SK-N-MC (cell line): ENCODE measurements around the gene ZCCHC2.

ENCODE experiments used
- DNase-seq: peaks from one replicate; pipeline ENCODE4 v3.0.0-alpha.2; 2011; ENCODE audit warnings: low read depth, low spot score
- H3K27ac ChIP-seq: fragments of 200-600 bp; sonication (generic); 2 replicates; pipeline ENCODE4 v1.5.1; 2016; ENCODE audit warnings: mixed run types
- H3K36me3 ChIP-seq: fragments of 200-600 bp; sonication (generic); 2 replicates; pipeline ENCODE4 v1.6.1; 2017; ENCODE audit warnings: antibody characterized with exemption, low read length, mixed read lengths; ENCODE audit not compliant: insufficient read depth
- H3K4me3 ChIP-seq: fragments of 200-600 bp; sonication (generic); 2 replicates; pipeline ENCODE4 v1.5.1; 2016
- H3K9ac ChIP-seq: fragments of 200-600 bp; sonication (generic); 2 replicates; pipeline ENCODE4 v1.8.0; 2017; ENCODE audit warnings: mixed run types, mixed read lengths; ENCODE audit not compliant: insufficient read length
- H3K9me3 ChIP-seq: fragments of 200-600 bp; sonication (generic); 2 replicates; pipeline ENCODE4 v1.6.1; 2017; ENCODE audit warnings: low read depth, mild to moderate bottlenecking, antibody characterized with exemption, low read length, moderate library complexity, mixed read lengths
- EZH2 ChIP-seq: fragments of 200-600 bp; sonication (generic); IDR thresholded peaks from one replicate; pipeline ENCODE4 v1.6.1; 2017; ENCODE audit warnings: antibody characterized with exemption
- FOXP2 ChIP-seq: optimal IDR thresholded peaks from 2 replicates; pipeline ENCODE3; 2011; ENCODE audit warnings: mild to moderate bottlenecking, moderate library complexity; ENCODE audit not compliant: insufficient read depth; ENCODE audit errors: extremely low read length, control extremely low read depth
- POLR2AphosphoS5 ChIP-seq: IDR thresholded peaks from 2 replicates; pipeline ENCODE4 v1.6.1; 2012; ENCODE audit warnings: mild to moderate bottlenecking, low read depth, low read length, borderline replicate concordance

Gene ZCCHC2

GRCh38 chr18:62558015-62558663 is 35.3 kb downstream of the ZCCHC2 start:
- Histone ChIP-seq H3K9ac (no peak overlapping the region), H3K4me3 (no peak overlapping the region), H3K36me3 (peaks cover 40% of the 10 kb centered on the region), H3K9me3 (no peaks in the 10 kb centered on the region), H3K27ac (no peak overlapping the region)
- no peak for DNase-seq
- TF ChIP-seq EZH2 (no peak), POLR2AphosphoS5 (no peak)

GRCh38 chr18:62564044-62564443 is 41.2 kb downstream of the ZCCHC2 start:
- no peak for DNase-seq
- H3K9me3 ChIP-seq: no peaks in the 10 kb centered on the region
- H3K4me3 ChIP-seq: no peak overlapping the region
- TF ChIP-seq FOXP2 (no peak), EZH2 (no peak), POLR2AphosphoS5 (no peak)
- peaks cover 10% of the 10 kb centered on the region for H3K36me3 ChIP-seq
- no peak overlapping the region for H3K27ac ChIP-seq
- H3K9ac ChIP-seq: no peak overlapping the region

DNA sequence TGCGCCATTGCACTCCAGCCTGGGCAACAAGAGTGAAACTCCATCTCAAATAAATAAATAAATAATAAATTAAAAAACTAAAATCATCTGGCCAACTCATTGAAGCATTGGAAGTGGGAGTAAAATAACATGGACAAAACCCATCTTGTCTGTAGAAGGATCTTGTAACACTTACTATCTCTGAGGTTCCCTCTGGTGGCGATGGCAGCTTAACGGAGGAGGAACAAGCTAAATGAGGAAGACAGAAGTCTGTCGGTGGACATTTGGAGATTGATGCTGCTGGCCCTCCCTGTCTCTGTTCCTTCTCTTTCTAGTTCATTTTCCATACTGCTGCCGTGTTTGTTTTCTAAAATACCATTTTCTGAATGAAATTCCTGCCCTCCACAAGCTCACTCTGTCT is 43.4 kb downstream of the ZCCHC2 start:
- DNase-seq: no peak
- peaks cover 20% of the 10 kb centered on the region for H3K36me3 ChIP-seq

GRCh38 chr18:62566818-62567217 is 44.0 kb downstream of the ZCCHC2 start:
- H3K4me3 ChIP-seq: no peak overlapping the region
- H3K9ac ChIP-seq: no peak overlapping the region
- H3K9me3 ChIP-seq: no peaks in the 10 kb centered on the region
- TF ChIP-seq FOXP2 (no peak), POLR2AphosphoS5 (no peak), EZH2 (no peak)
- peaks cover 20% of the 10 kb centered on the region for H3K36me3 ChIP-seq
- no peak overlapping the region for H3K27ac ChIP-seq
- DNase-seq: no peak

More for the DNA sequence above, 43.4 kb downstream of the ZCCHC2 start:
- no peaks in the 10 kb centered on the region for H3K9me3 ChIP-seq
- no peak overlapping the region for H3K9ac ChIP-seq
- no peak overlapping the region for H3K4me3 ChIP-seq
- TF ChIP-seq EZH2 (no peak), POLR2AphosphoS5 (no peak), FOXP2 (no peak)
- no peak overlapping the region for H3K27ac ChIP-seq

- Histone ChIP-seq H3K9me3 (no peaks in the 10 kb centered on the region), H3K36me3 (peaks cover 21% of the 10 kb centered on the region), H3K4me3 (no peak overlapping the region), H3K9ac (no peak overlapping the region), H3K27ac (no peak overlapping the region)
- TF ChIP-seq FOXP2: no peak
- TF ChIP-seq POLR2AphosphoS5: no peak
- TF ChIP-seq EZH2: no peak
- no peak for DNase-seq
Measured at GRCh38 chr18:62569081-62569655, 46.3 kb downstream of the ZCCHC2 start.

- no peak for DNase-seq
- no peaks in the 10 kb centered on the region for H3K9me3 ChIP-seq
- H3K9ac ChIP-seq: no peak overlapping the region
- TF ChIP-seq EZH2: no peak
- TF ChIP-seq FOXP2: no peak
- TF ChIP-seq POLR2AphosphoS5: no peak
- H3K27ac ChIP-seq: no peak overlapping the region
- no peak overlapping the region for H3K4me3 ChIP-seq
- H3K36me3 ChIP-seq: peaks cover 32% of the 10 kb centered on the region
Measured at GRCh38 chr18:62571037-62571436, 48.2 kb downstream of the ZCCHC2 start.

- H3K36me3 ChIP-seq: peaks cover 32% of the 10 kb centered on the region
- H3K9ac ChIP-seq: no peak overlapping the region
- H3K4me3 ChIP-seq: no peak overlapping the region
Measured at GRCh38 chr18:62571648-62572047, 48.8 kb downstream of the ZCCHC2 start.

GRCh38 chr18:62572456-62572855 is 49.6 kb downstream of the ZCCHC2 start:
- no peak for DNase-seq
- Histone ChIP-seq H3K9me3 (no peaks in the 10 kb centered on the region), H3K9ac (no peak overlapping the region), H3K36me3 (peaks cover 32% of the 10 kb centered on the region), H3K27ac (no peak overlapping the region), H3K4me3 (no peak overlapping the region)
- TF ChIP-seq POLR2AphosphoS5 (no peak), EZH2 (no peak), FOXP2 (no peak)

More at GRCh38 chr18:62571648-62572047, 48.8 kb downstream of the ZCCHC2 start:
- TF ChIP-seq POLR2AphosphoS5 (no peak), EZH2 (no peak), FOXP2 (no peak)
- Histone ChIP-seq H3K9me3 (no peaks in the 10 kb centered on the region), H3K27ac (no peak overlapping the region)
- DNase-seq: no peak

DNA sequence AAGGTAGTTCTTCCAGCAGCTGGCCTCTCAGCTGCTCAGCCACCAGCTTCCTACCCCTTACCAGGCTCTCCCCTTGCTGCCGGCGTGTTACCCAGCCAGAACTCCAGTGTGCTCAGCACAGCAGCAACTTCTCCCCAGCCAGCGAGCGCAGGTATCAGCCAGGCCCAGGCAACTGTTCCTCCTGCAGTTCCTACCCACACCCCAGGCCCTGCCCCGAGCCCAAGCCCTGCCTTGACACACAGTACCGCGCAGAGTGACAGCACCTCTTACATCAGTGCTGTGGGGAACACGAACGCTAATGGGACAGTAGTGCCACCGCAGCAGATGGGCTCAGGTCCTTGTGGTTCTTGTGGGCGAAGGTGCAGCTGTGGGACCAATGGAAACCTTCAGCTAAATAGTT is 52.0 kb downstream of the ZCCHC2 start:
- TF ChIP-seq FOXP2 (no peak), EZH2 (no peak), POLR2AphosphoS5 (no peak)
- no peak overlapping the region for H3K4me3 ChIP-seq
- H3K9me3 ChIP-seq: no peaks in the 10 kb centered on the region
- no peak overlapping the region for H3K27ac ChIP-seq
- peaks cover 32% of the 10 kb centered on the region for H3K36me3 ChIP-seq
- H3K9ac ChIP-seq: no peak overlapping the region
- DNase-seq: no peak
